Activated CD4-positive, alpha-beta memory T cell treated with anti-CD3 and anti-CD28 coated beads, Interleukin-2, amount 10 ng/mL, durations not matched to agents 7 days and 5 days (primary cell): ENCODE measurements around the gene KNTC1. TPM values are rescaled to one million over a fixed set of nuclear protein-coding genes. Genes with fewer than 3 reads are reported as not detected.

Source experiments
- CTCF ChIA-PET: fragments of 350-600 bp; sonication (Branson Sonifier 250); formaldehyde crosslinking; loops from one replicate; lab custom pipeline; 2021; ENCODE audit warnings: antibody characterized with exemption, inconsistent platforms; lab: Charles Lee
- POLR2A ChIA-PET: fragments of 350-600 bp; sonication (Branson Sonifier 250); formaldehyde crosslinking; loops from one replicate; lab custom pipeline; 2021; ENCODE audit warnings: antibody characterized with exemption; lab: Charles Lee
- DNase-seq: peaks from one replicate; pipeline ENCODE4 v3.0.0-alpha.2; 2020
- H3K27ac Mint-ChIP-seq: one replicate; pipeline ENCODE4 v1.8.0; 2021; ENCODE audit warnings: mild to moderate bottlenecking, mixed read lengths
- H3K27me3 Mint-ChIP-seq: one replicate; pipeline ENCODE4 v1.8.0; 2021; ENCODE audit warnings: mixed read lengths
- H3K36me3 Mint-ChIP-seq: one replicate; pipeline ENCODE4 v1.8.0; 2021; ENCODE audit warnings: low read depth, mixed read lengths
- H3K4me1 Mint-ChIP-seq: one replicate; pipeline ENCODE4 v1.8.0; 2021; ENCODE audit warnings: mixed read lengths
- H3K4me3 Mint-ChIP-seq: one replicate; pipeline ENCODE4 v1.8.0; 2021; ENCODE audit warnings: mild to moderate bottlenecking, mixed read lengths
- H3K9me3 Mint-ChIP-seq: one replicate; pipeline ENCODE4 v1.8.0; 2021; ENCODE audit warnings: mixed read lengths
- total RNA-seq, 2 experiments: library from RNA; stranded (reverse); gene quantifications; one replicate each; pipeline ENCODE4 v1.2.3, GENCODE V29; 2021

Gene KNTC1
- total RNA-seq, 2 experiments from 2014 or later, result 101 to 103 TPM

GRCh38 chr12:122515275-122515674 lies 11.8 kb upstream of the KNTC1 start:
- no peak for DNase-seq
- H3K9me3 Mint-ChIP-seq, result no peaks in the 10 kb centered on the region
- H3K27ac Mint-ChIP-seq, result no peak overlapping the region
- POLR2A ChIA-PET, result interaction anchor here (2.2 to 16.6 kb wide), 2 partner anchors 11 to 15 kb away, joined by 10 to 542 read pairs; partner anchors contain the start of genes RSRC2 and ZCCHC8
- peaks cover 44% of the 10 kb centered on the region for H3K4me1 Mint-ChIP-seq
- no peak overlapping the region for H3K4me3 Mint-ChIP-seq
- H3K27me3 Mint-ChIP-seq, result no peaks in the 10 kb centered on the region
- H3K36me3 Mint-ChIP-seq, result peaks cover 83% of the 10 kb centered on the region
- CTCF ChIA-PET, result no interaction called here

- peaks cover 82% of the 10 kb centered on the region for H3K36me3 Mint-ChIP-seq
- DNase-seq, result no peak
- no peak overlapping the region for H3K4me3 Mint-ChIP-seq
- peaks cover 54% of the 10 kb centered on the region for H3K4me1 Mint-ChIP-seq
- no peaks in the 10 kb centered on the region for H3K27me3 Mint-ChIP-seq
- H3K9me3 Mint-ChIP-seq, result no peaks in the 10 kb centered on the region
- ChIA-PET CTCF (no interaction called here), POLR2A (interaction anchor here (1.8 to 16.6 kb wide), 4 partner anchors 9 to 16 kb away, joined by 8 to 542 read pairs (median 12); partner anchors contain the start of genes KNTC1, RSRC2 and ZCCHC8)
- no peak overlapping the region for H3K27ac Mint-ChIP-seq
These were observed 10.3 kb upstream of the KNTC1 start for GRCh38 chr12:122516544-122517361.

- CTCF ChIA-PET, result interaction anchor here (1.0 to 1.2 kb wide), 2 partner anchors 10 to 20 kb away, joined by 3 read pairs; no protein-coding TSS in a partner anchor
- Mint-ChIP-seq H3K9me3 (no peaks in the 10 kb centered on the region), H3K4me3 (no peak overlapping the region), H3K27ac (no peak overlapping the region), H3K36me3 (peaks cover 83% of the 10 kb centered on the region), H3K27me3 (no peaks in the 10 kb centered on the region), H3K4me1 (peaks cover 60% of the 10 kb centered on the region)
- no peak for DNase-seq
- POLR2A ChIA-PET, result interaction anchor here (0.9 to 16.6 kb wide), 4 partner anchors 9 to 18 kb away, joined by 3 to 542 read pairs (median 11); partner anchors contain the start of genes KNTC1, RSRC2 and ZCCHC8
These were observed 9.2 kb upstream of the KNTC1 start for GRCh38 chr12:122517877-122518276.

GRCh38 chr12:122518908-122519307 lies 8.1 kb upstream of the KNTC1 start:
- Mint-ChIP-seq H3K27ac (peak overlapping the region; percentile 24), H3K4me3 (no peak overlapping the region), H3K36me3 (peaks cover 87% of the 10 kb centered on the region), H3K9me3 (no peaks in the 10 kb centered on the region), H3K27me3 (no peaks in the 10 kb centered on the region), H3K4me1 (peaks cover 70% of the 10 kb centered on the region)
- CTCF ChIA-PET, result interaction anchor here (1.0 to 1.2 kb wide), 2 partner anchors 18 to 21 kb away, joined by 3 to 7 read pairs; partner anchors contain the start of gene ZCCHC8
- DNase-seq, result no peak
- POLR2A ChIA-PET, result interaction anchor here (1.8 to 16.6 kb wide), 3 partner anchors 8 to 19 kb away, joined by 14 to 542 read pairs (median 82); partner anchors contain the start of genes KNTC1, RSRC2 and ZCCHC8

- no peak overlapping the region for H3K4me3 Mint-ChIP-seq
- no peak for DNase-seq
- H3K36me3 Mint-ChIP-seq, result peaks cover 88% of the 10 kb centered on the region
- H3K27me3 Mint-ChIP-seq, result no peaks in the 10 kb centered on the region
- no peak overlapping the region for H3K27ac Mint-ChIP-seq
- ChIA-PET CTCF (interaction anchor here (1.0 kb wide), 1 partner anchor 18 kb away, joined by 7 read pairs; the partner anchor contains the start of gene ZCCHC8), POLR2A (interaction anchor here (1.4 to 16.6 kb wide), 3 partner anchors 9 to 31 kb away, joined by 3 to 542 read pairs (median 82); partner anchors contain the start of gene ZCCHC8)
- peaks cover 75% of the 10 kb centered on the region for H3K4me1 Mint-ChIP-seq
- H3K9me3 Mint-ChIP-seq, result no peaks in the 10 kb centered on the region
These were observed 7.6 kb upstream of the KNTC1 start for GRCh38 chr12:122519418-122519817.

- peaks cover 72% of the 10 kb centered on the region for H3K4me1 Mint-ChIP-seq
These were observed 6.4 kb upstream of the KNTC1 start for GRCh38 chr12:122520676-122521075.

GRCh38 chr12:122523280-122523679 lies 3.8 kb upstream of the KNTC1 start:
- no peak for DNase-seq
- ChIA-PET CTCF (interaction anchor here (1.4 to 1.7 kb wide), 2 partner anchors 11 to 22 kb away, joined by 3 read pairs; partner anchors contain the start of gene ZCCHC8), POLR2A (interaction anchor here (0.6 to 16.6 kb wide), 3 partner anchors 13 to 709 kb away, joined by 3 to 542 read pairs (median 82); partner anchors contain the start of genes MPHOSPH9 and ZCCHC8)
- Mint-ChIP-seq H3K4me1 (peaks cover 56% of the 10 kb centered on the region), H3K36me3 (peaks cover 65% of the 10 kb centered on the region), H3K27me3 (no peaks in the 10 kb centered on the region), H3K27ac (no peak overlapping the region), H3K9me3 (no peaks in the 10 kb centered on the region), H3K4me3 (no peak overlapping the region)

More at GRCh38 chr12:122520676-122521075, 6.4 kb upstream of the KNTC1 start:
- POLR2A ChIA-PET, result interaction anchor here (0.6 to 16.6 kb wide), 5 partner anchors 11 to 276 kb away, joined by 3 to 542 read pairs (median 3); partner anchors contain the start of gene ZCCHC8
- no peaks in the 10 kb centered on the region for H3K9me3 Mint-ChIP-seq
- peaks cover 88% of the 10 kb centered on the region for H3K36me3 Mint-ChIP-seq
- CTCF ChIA-PET, result interaction anchor here (0.9 to 1.5 kb wide), 4 partner anchors 10 to 121 kb away, joined by 3 to 4 read pairs (median 4); no protein-coding TSS in a partner anchor
- H3K27ac Mint-ChIP-seq, result no peak overlapping the region
- H3K27me3 Mint-ChIP-seq, result no peaks in the 10 kb centered on the region
- DNase-seq, result no peak
- H3K4me3 Mint-ChIP-seq, result no peak overlapping the region

- ChIA-PET CTCF (interaction anchor here (0.5 to 1.0 kb wide), 3 partner anchors 20 to 251 kb away, joined by 3 to 5 read pairs (median 3); partner anchors contain the start of genes CCDC62 and ZCCHC8), POLR2A (interaction anchor here (10.3 to 16.6 kb wide), 2 partner anchors 14 to 24 kb away, joined by 82 to 542 read pairs; partner anchors contain the start of gene ZCCHC8)
- H3K9me3 Mint-ChIP-seq, result no peaks in the 10 kb centered on the region
- H3K27me3 Mint-ChIP-seq, result no peaks in the 10 kb centered on the region
- H3K27ac Mint-ChIP-seq, result no peak overlapping the region
- H3K4me1 Mint-ChIP-seq, result peaks cover 51% of the 10 kb centered on the region
- H3K36me3 Mint-ChIP-seq, result peaks cover 58% of the 10 kb centered on the region
- H3K4me3 Mint-ChIP-seq, result no peak overlapping the region
- DNase-seq, result no peak
These were observed 3.0 kb upstream of the KNTC1 start for GRCh38 chr12:122523846-122524718.

- Mint-ChIP-seq H3K27ac (no peak overlapping the region), H3K4me3 (no peak overlapping the region), H3K4me1 (peaks cover 37% of the 10 kb centered on the region), H3K27me3 (no peaks in the 10 kb centered on the region), H3K9me3 (no peaks in the 10 kb centered on the region), H3K36me3 (peaks cover 52% of the 10 kb centered on the region)
- peak; percentile 45 for DNase-seq
- ChIA-PET CTCF (interaction anchor here (0.8 to 2.8 kb wide), 5 partner anchors 26 to 735 kb away, joined by 3 to 25 read pairs (median 3); partner anchors contain the start of gene ZCCHC8), POLR2A (interaction anchor here (0.9 to 16.6 kb wide), 31 partner anchors 8 to 838 kb away, joined by 3 to 542 read pairs (median 6); partner anchors contain the start of genes DENR, DIABLO, MPHOSPH9 and MTRFR)
These were observed 462 bp downstream of the KNTC1 start for GRCh38 chr12:122527478-122527944.

GRCh38 chr12:122528582-122528981 lies 1.5 kb downstream of the KNTC1 start:
- CTCF ChIA-PET, result interaction anchor here (1.0 to 1.6 kb wide), 2 partner anchors 129 to 264 kb away, joined by 3 read pairs; no protein-coding TSS in a partner anchor
- Mint-ChIP-seq H3K4me1 (peaks cover 29% of the 10 kb centered on the region), H3K36me3 (peaks cover 48% of the 10 kb centered on the region), H3K27me3 (no peaks in the 10 kb centered on the region), H3K4me3 (no peak overlapping the region), H3K27ac (peak overlapping the region; percentile 29), H3K9me3 (no peaks in the 10 kb centered on the region)
- POLR2A ChIA-PET, result interaction anchor here (0.8 to 16.6 kb wide), 7 partner anchors 10 to 302 kb away, joined by 3 to 542 read pairs (median 19); partner anchors contain the start of genes DENR, DIABLO and ZCCHC8
- no peak for DNase-seq

- no peak overlapping the region for H3K4me3 Mint-ChIP-seq
- peaks cover 44% of the 10 kb centered on the region for H3K36me3 Mint-ChIP-seq
- no peak for DNase-seq
- no peaks in the 10 kb centered on the region for H3K27me3 Mint-ChIP-seq
- H3K9me3 Mint-ChIP-seq, result no peaks in the 10 kb centered on the region
- H3K27ac Mint-ChIP-seq, result no peak overlapping the region
- CTCF ChIA-PET, result no interaction called here
- peaks cover 25% of the 10 kb centered on the region for H3K4me1 Mint-ChIP-seq
- POLR2A ChIA-PET, result interaction anchor here (0.8 to 16.6 kb wide), 5 partner anchors 10 to 303 kb away, joined by 3 to 542 read pairs (median 6); partner anchors contain the start of genes DIABLO and ZCCHC8
These were observed 1.9 kb downstream of the KNTC1 start for GRCh38 chr12:122528992-122529391.
